ENCODE results near the gene MARCHF10.

The MARCHF10 gene

GRCh38 chr17:62746941-62747340 is 61.2 kb downstream of the MARCHF10 start:
- Histone ChIP-seq H3K27me3 (ENCODE audit: low read depth, low read length) (no peaks in the 10 kb centered on the region), H3K4me3 (ENCODE audit: low read depth in 1 of 2, low read length in 2 of 2) (no peak overlapping the region), H3K36me3 (ENCODE audit: control insufficient read depth in 1 of 2, insufficient read depth in 2 of 2, low read length in 2 of 2) (no peaks in the 10 kb centered on the region), H3K27ac (ENCODE audit: low read length) (no peak overlapping the region), H3K4me1 (ENCODE audit: control insufficient read depth in 1 of 2, insufficient read depth in 2 of 2, low read length in 2 of 2) (no peaks in the 10 kb centered on the region), H3K9me3 (ENCODE audit: control insufficient read depth in 1 of 2, low read length in 2 of 2) (no peaks in the 10 kb centered on the region)

DNA sequence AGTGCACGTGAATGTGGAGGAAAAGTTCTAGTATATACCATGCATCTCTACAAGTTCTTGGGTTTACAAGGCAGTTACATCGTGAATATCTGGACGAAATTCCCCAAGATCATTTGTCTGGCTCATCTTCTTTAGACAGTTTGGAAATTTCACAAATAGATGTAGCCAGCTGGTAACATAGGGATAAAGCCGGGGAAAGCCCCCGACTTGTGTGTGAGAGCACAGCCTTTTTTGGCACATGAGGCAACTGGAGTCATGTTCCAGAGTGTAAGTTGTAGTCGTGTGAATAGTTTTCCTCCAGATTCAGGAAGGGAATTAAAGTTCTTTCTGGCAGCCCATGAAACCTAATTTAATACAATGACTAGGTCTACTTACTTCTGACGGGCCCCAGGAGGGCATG is 62.3 kb downstream of the MARCHF10 start:
- no peak overlapping the region for H3K4me3 ChIP-seq (ENCODE audit: low read depth in 1 of 2, low read length in 2 of 2)
- no peak overlapping the region for H3K27ac ChIP-seq (ENCODE audit: low read length)
- no peaks in the 10 kb centered on the region for H3K9me3 ChIP-seq (ENCODE audit: control insufficient read depth in 1 of 2, low read length in 2 of 2)
- no peaks in the 10 kb centered on the region for H3K36me3 ChIP-seq (ENCODE audit: control insufficient read depth in 1 of 2, insufficient read depth in 2 of 2, low read length in 2 of 2)
- no peaks in the 10 kb centered on the region for H3K27me3 ChIP-seq (ENCODE audit: low read depth, low read length)
- H3K4me1 ChIP-seq (ENCODE audit: control insufficient read depth in 1 of 2, insufficient read depth in 2 of 2, low read length in 2 of 2), result no peaks in the 10 kb centered on the region

DNA sequence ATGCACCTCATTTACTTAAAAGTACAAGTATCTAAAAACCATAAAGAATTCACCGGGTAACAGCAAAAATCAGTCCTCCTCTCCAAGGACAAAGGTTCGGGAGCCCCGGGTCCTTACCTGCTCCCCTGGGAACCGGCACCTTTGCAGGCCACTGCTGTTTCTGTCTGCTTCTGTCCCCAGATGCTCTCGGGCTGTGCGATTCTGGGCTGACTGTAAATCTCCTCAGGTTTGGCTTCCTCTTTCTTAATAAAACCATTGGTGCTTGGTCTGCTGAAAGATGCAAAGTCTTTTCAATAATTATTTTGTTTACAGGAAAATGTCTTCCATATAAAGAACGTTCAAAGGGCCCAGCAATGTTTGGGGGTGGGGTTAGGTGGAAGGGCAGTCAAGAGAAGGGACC is 63.9 kb downstream of the MARCHF10 start:
- Histone ChIP-seq H3K36me3 (ENCODE audit: control insufficient read depth in 1 of 2, insufficient read depth in 2 of 2, low read length in 2 of 2) (no peaks in the 10 kb centered on the region), H3K27me3 (ENCODE audit: low read depth, low read length) (no peaks in the 10 kb centered on the region), H3K4me3 (ENCODE audit: low read depth in 1 of 2, low read length in 2 of 2) (no peak overlapping the region), H3K27ac (ENCODE audit: low read length) (no peak overlapping the region), H3K4me1 (ENCODE audit: control insufficient read depth in 1 of 2, insufficient read depth in 2 of 2, low read length in 2 of 2) (no peaks in the 10 kb centered on the region), H3K9me3 (ENCODE audit: control insufficient read depth in 1 of 2, low read length in 2 of 2) (no peaks in the 10 kb centered on the region)

GRCh38 chr17:62741290-62741689 is 66.8 kb downstream of the MARCHF10 start:
- no peaks in the 10 kb centered on the region for H3K9me3 ChIP-seq (ENCODE audit: control insufficient read depth in 1 of 2, low read length in 2 of 2)
- no peak overlapping the region for H3K27ac ChIP-seq (ENCODE audit: low read length)
- H3K36me3 ChIP-seq (ENCODE audit: control insufficient read depth in 1 of 2, insufficient read depth in 2 of 2, low read length in 2 of 2), result no peaks in the 10 kb centered on the region
- H3K4me3 ChIP-seq (ENCODE audit: low read depth in 1 of 2, low read length in 2 of 2), result no peak overlapping the region
- H3K4me1 ChIP-seq (ENCODE audit: control insufficient read depth in 1 of 2, insufficient read depth in 2 of 2, low read length in 2 of 2), result no peaks in the 10 kb centered on the region
- no peaks in the 10 kb centered on the region for H3K27me3 ChIP-seq (ENCODE audit: low read depth, low read length)

DNA sequence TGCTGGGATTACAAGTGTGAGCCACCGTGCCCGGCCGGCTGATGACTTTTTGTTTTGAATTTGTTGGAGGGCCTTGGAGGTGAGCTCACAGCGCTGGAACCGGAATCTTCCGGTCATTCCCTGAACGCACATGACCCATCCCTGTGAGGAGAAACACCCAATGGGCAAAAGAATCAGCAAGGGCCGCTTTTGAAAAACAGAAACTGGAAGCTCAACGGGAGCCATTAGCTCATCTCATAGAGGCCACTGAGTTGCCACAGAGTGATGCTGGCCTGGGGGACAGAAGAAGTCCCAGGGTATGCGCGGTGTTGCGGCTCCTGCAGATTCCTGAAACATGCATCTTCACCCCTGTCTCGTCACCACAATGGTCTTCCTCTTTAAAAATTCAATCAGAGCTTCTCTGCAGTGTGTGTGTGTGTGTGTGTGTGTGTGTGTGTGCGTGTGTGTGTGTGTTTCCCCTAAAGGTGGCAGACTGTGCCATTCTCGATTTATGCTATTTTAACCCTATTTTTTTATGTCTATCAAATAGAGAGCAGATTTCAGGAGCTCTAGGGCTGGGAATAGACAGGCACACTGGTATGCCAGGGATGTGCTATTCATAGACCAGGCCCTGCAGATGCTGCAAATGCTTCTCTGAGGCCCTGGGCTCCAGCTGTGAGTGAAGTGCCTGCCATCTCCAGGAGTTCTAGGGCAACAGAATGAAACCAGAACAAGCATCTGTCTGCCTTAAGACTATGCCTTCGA is 68.3 kb downstream of the MARCHF10 start:
- no peak overlapping the region for H3K27ac ChIP-seq (ENCODE audit: low read length)
- no peaks in the 10 kb centered on the region for H3K27me3 ChIP-seq (ENCODE audit: low read depth, low read length)
- H3K4me3 ChIP-seq (ENCODE audit: low read depth in 1 of 2, low read length in 2 of 2), result no peak overlapping the region
- H3K9me3 ChIP-seq (ENCODE audit: control insufficient read depth in 1 of 2, low read length in 2 of 2), result no peaks in the 10 kb centered on the region
- H3K4me1 ChIP-seq (ENCODE audit: control insufficient read depth in 1 of 2, insufficient read depth in 2 of 2, low read length in 2 of 2), result no peaks in the 10 kb centered on the region
- H3K36me3 ChIP-seq (ENCODE audit: control insufficient read depth in 1 of 2, insufficient read depth in 2 of 2, low read length in 2 of 2), result no peaks in the 10 kb centered on the region

DNA sequence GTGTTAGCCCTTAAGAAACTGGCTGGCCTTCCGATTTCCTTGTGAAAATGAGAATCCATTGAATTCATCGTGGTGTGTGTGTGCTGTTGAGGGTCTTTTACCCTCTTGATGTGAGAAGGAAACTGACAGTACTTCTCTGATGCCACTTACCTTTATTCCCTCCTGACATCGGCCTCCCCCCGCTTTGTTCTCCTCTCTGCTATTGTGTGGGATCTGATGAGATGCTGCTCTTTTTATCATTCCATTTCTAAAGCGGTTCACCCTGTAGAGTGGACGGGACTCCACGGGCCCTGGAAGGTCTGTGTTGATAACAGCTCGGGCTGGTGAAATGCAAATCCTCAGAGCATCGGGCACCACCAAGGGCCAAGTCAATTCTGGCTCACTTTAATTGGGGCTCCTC is 69.8 kb downstream of the MARCHF10 start:
- no peak overlapping the region for H3K27ac ChIP-seq (ENCODE audit: low read length)

DNA sequence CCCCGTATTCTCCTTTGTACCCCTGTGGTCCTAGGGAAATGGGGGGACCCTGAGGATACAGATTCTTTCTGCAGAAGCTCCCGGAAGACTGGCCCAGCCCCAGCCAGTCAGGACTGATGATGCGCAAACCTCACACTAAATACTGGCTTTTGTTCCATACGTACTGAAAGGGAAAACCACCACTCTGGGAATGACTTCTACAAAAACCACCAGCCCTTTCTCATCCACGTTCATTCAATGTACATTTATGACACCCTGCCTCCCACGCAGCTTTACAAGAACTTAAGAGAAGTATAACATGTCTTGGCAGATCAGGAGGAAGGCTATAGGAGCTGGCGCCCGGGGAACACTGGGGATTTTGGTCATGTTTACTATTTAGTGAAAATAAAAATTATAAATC is 70.6 kb downstream of the MARCHF10 start:
- Histone ChIP-seq H3K27me3 (ENCODE audit: low read depth, low read length) (no peaks in the 10 kb centered on the region), H3K4me3 (ENCODE audit: low read depth in 1 of 2, low read length in 2 of 2) (no peak overlapping the region), H3K9me3 (ENCODE audit: control insufficient read depth in 1 of 2, low read length in 2 of 2) (no peaks in the 10 kb centered on the region), H3K27ac (ENCODE audit: low read length) (no peak overlapping the region), H3K4me1 (ENCODE audit: control insufficient read depth in 1 of 2, insufficient read depth in 2 of 2, low read length in 2 of 2) (no peaks in the 10 kb centered on the region), H3K36me3 (ENCODE audit: control insufficient read depth in 1 of 2, insufficient read depth in 2 of 2, low read length in 2 of 2) (no peaks in the 10 kb centered on the region)

More for the DNA sequence above, 69.8 kb downstream of the MARCHF10 start:
- no peaks in the 10 kb centered on the region for H3K4me1 ChIP-seq (ENCODE audit: control insufficient read depth in 1 of 2, insufficient read depth in 2 of 2, low read length in 2 of 2)
- H3K36me3 ChIP-seq (ENCODE audit: control insufficient read depth in 1 of 2, insufficient read depth in 2 of 2, low read length in 2 of 2), result no peaks in the 10 kb centered on the region
- no peaks in the 10 kb centered on the region for H3K9me3 ChIP-seq (ENCODE audit: control insufficient read depth in 1 of 2, low read length in 2 of 2)
- H3K4me3 ChIP-seq (ENCODE audit: low read depth in 1 of 2, low read length in 2 of 2), result no peak overlapping the region
- no peaks in the 10 kb centered on the region for H3K27me3 ChIP-seq (ENCODE audit: low read depth, low read length)

GRCh38 chr17:62735044-62735651 is 73.0 kb downstream of the MARCHF10 start:
- Histone ChIP-seq H3K27ac (ENCODE audit: low read length) (no peak overlapping the region), H3K27me3 (ENCODE audit: low read depth, low read length) (no peaks in the 10 kb centered on the region)

DNA sequence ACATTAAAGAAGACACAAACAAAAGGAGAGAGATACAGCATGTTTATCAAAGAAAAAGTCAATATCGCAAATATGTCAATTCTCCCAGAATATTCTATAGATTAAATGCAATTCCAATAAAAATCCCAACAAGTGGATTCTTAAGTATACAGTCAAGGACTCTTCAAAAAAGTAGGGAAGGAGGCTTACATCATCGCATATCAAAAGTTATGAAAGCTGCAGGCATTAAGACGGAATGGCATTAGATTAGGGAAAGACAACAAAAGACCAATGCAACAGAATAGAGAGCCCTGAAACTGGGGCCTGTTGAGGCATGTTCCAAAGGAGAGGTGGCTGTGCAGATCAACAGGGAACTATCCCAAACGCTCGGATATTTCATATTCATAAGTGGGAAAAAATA is 76.0 kb downstream of the MARCHF10 start:
- H3K36me3 ChIP-seq (ENCODE audit: control insufficient read depth in 1 of 2, insufficient read depth in 2 of 2, low read length in 2 of 2), result no peaks in the 10 kb centered on the region
- H3K9me3 ChIP-seq (ENCODE audit: control insufficient read depth in 1 of 2, low read length in 2 of 2), result no peaks in the 10 kb centered on the region
- no peak overlapping the region for H3K4me3 ChIP-seq (ENCODE audit: low read depth in 1 of 2, low read length in 2 of 2)
- no peaks in the 10 kb centered on the region for H3K4me1 ChIP-seq (ENCODE audit: control insufficient read depth in 1 of 2, insufficient read depth in 2 of 2, low read length in 2 of 2)
- H3K27me3 ChIP-seq (ENCODE audit: low read depth, low read length), result no peaks in the 10 kb centered on the region
- H3K27ac ChIP-seq (ENCODE audit: low read length), result no peak overlapping the region

More at GRCh38 chr17:62735044-62735651, 73.0 kb downstream of the MARCHF10 start:
- no peak overlapping the region for H3K4me3 ChIP-seq (ENCODE audit: low read depth in 1 of 2, low read length in 2 of 2)
- H3K9me3 ChIP-seq (ENCODE audit: control insufficient read depth in 1 of 2, low read length in 2 of 2), result no peaks in the 10 kb centered on the region
- H3K4me1 ChIP-seq (ENCODE audit: control insufficient read depth in 1 of 2, insufficient read depth in 2 of 2, low read length in 2 of 2), result no peaks in the 10 kb centered on the region
- H3K36me3 ChIP-seq (ENCODE audit: control insufficient read depth in 1 of 2, insufficient read depth in 2 of 2, low read length in 2 of 2), result no peaks in the 10 kb centered on the region

GRCh38 chr17:62727916-62728672 is 80.0 kb downstream of the MARCHF10 start:
- no peaks in the 10 kb centered on the region for H3K36me3 ChIP-seq (ENCODE audit: control insufficient read depth in 1 of 2, insufficient read depth in 2 of 2, low read length in 2 of 2)
- H3K27ac ChIP-seq (ENCODE audit: low read length), result no peak overlapping the region
- no peak overlapping the region for H3K4me3 ChIP-seq (ENCODE audit: low read depth in 1 of 2, low read length in 2 of 2)
- H3K27me3 ChIP-seq (ENCODE audit: low read depth, low read length), result no peaks in the 10 kb centered on the region
- H3K9me3 ChIP-seq (ENCODE audit: control insufficient read depth in 1 of 2, low read length in 2 of 2), result no peaks in the 10 kb centered on the region
- no peaks in the 10 kb centered on the region for H3K4me1 ChIP-seq (ENCODE audit: control insufficient read depth in 1 of 2, insufficient read depth in 2 of 2, low read length in 2 of 2)

DNA sequence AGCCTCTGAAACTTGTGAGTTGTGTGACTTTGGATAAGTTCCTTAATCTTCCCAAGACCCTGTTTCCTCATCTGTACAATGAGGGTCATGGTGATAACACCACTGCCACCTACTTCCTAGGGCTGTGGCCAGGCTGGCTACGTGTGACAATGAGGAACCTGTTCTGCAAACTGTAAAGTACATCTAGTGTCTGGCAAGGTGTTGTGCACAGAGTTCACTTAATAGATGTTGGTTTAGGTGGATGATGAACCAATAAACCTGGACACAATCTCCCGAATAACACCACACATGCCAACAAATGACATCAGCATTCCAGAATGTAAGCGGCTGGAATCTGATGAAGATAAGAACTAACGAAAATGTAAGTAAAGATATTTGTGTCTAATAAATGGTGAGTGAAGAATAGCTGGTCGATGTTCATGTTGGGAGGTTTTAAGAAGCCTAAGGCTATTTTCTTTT is 82.3 kb downstream of the MARCHF10 start:
- no peaks in the 10 kb centered on the region for H3K9me3 ChIP-seq (ENCODE audit: control insufficient read depth in 1 of 2, low read length in 2 of 2)
- no peaks in the 10 kb centered on the region for H3K36me3 ChIP-seq (ENCODE audit: control insufficient read depth in 1 of 2, insufficient read depth in 2 of 2, low read length in 2 of 2)
- no peaks in the 10 kb centered on the region for H3K27me3 ChIP-seq (ENCODE audit: low read depth, low read length)
- H3K4me1 ChIP-seq (ENCODE audit: control insufficient read depth in 1 of 2, insufficient read depth in 2 of 2, low read length in 2 of 2), result no peaks in the 10 kb centered on the region
- H3K4me3 ChIP-seq (ENCODE audit: low read depth in 1 of 2, low read length in 2 of 2), result no peak overlapping the region
- H3K27ac ChIP-seq (ENCODE audit: low read length), result no peak overlapping the region

All from muscle layer of duodenum (tissue), 2 donors.